Neural progenitor cell (in vitro differentiated cells): ENCODE measurements around the gene ACYP1. TPM values are rescaled to one million over a fixed set of nuclear protein-coding genes. Genes with fewer than 3 reads are reported as not detected.
A peak's percentile ranks its signal among the peaks of the same experiment; 100 is the strongest.

Source experiments
- DNase-seq: peaks from one replicate; pipeline ENCODE4 v3.0.0-alpha.2; 2016; ENCODE audit warnings: low spot score
- H2AFZ ChIP-seq: fragments of 200-600 bp; sonication (generic); replicated peaks from 2 replicates; pipeline ENCODE4 v1.6.1; 2016; ENCODE audit warnings: antibody characterized with exemption
- H3F3A ChIP-seq: fragments of 200-600 bp; sonication (generic); 2 replicates; pipeline ENCODE4 v1.6.1; 2016; ENCODE audit warnings: antibody characterized with exemption, low read depth
- H3K27ac ChIP-seq: fragments of 200-600 bp; sonication (generic); 2 replicates; pipeline ENCODE4 v1.5.1; 2016; ENCODE audit warnings: mild to moderate bottlenecking
- H3K27me3 ChIP-seq: fragments of 200-600 bp; sonication (generic); 2 replicates; pipeline ENCODE4 v1.6.1; 2016; ENCODE audit warnings: mild to moderate bottlenecking, moderate library complexity
- H3K36me3 ChIP-seq: fragments of 200-600 bp; sonication (generic); 2 replicates; pipeline ENCODE4 v1.5.1; 2016
- H3K4me1 ChIP-seq: fragments of 200-600 bp; sonication (generic); 2 replicates; pipeline ENCODE4 v1.6.1; 2016; ENCODE audit warnings: mixed run types
- H3K4me2 ChIP-seq: fragments of 200-600 bp; sonication (generic); 2 replicates; pipeline ENCODE4 v1.6.1; 2016
- H3K4me3 ChIP-seq: fragments of 200-600 bp; sonication (generic); 2 replicates; pipeline ENCODE4 v1.5.1; 2016
- H3K79me2 ChIP-seq: fragments of 200-600 bp; sonication (generic); 2 replicates; pipeline ENCODE4 v1.6.1; 2016; ENCODE audit warnings: low read depth
- H3K9ac ChIP-seq: fragments of 200-600 bp; sonication (generic); 2 replicates; pipeline ENCODE4 v1.6.1; 2016
- H3K9me3 ChIP-seq: fragments of 200-600 bp; sonication (generic); 2 replicates; pipeline ENCODE4 v1.5.1; 2016; ENCODE audit warnings: low read depth
- H4K20me1 ChIP-seq: fragments of 200-600 bp; sonication (generic); 2 replicates; pipeline ENCODE4 v1.6.1; 2016; ENCODE audit warnings: low read depth
- H3K27ac Mint-ChIP-seq: 3 replicates; pipeline ENCODE4 v1.8.0; 2021; ENCODE audit warnings: mixed read lengths
- H3K27me3 Mint-ChIP-seq: 2 replicates; pipeline ENCODE4 v1.8.0; 2022; ENCODE audit warnings: low read depth, mild to moderate bottlenecking, inconsistent platforms, moderate library complexity, mixed read lengths; ENCODE audit not compliant: insufficient read depth
- H3K36me3 Mint-ChIP-seq: 3 replicates; pipeline ENCODE4 v1.8.0; 2021; ENCODE audit warnings: mixed read lengths
- H3K4me1 Mint-ChIP-seq: 3 replicates; pipeline ENCODE4 v1.8.0; 2021; ENCODE audit warnings: mixed read lengths
- H3K4me3 Mint-ChIP-seq: 3 replicates; pipeline ENCODE4 v1.8.0; 2021; ENCODE audit warnings: mild to moderate bottlenecking, moderate library complexity, mixed read lengths
- H3K9me3 Mint-ChIP-seq: 3 replicates; pipeline ENCODE4 v1.8.0; 2020; ENCODE audit warnings: mixed read lengths
- EZH2 ChIP-seq: fragments of 200-600 bp; sonication (generic); IDR thresholded peaks from 2 replicates; pipeline ENCODE4 v1.6.1; 2017; ENCODE audit warnings: antibody characterized with exemption, mild to moderate bottlenecking, moderate library complexity
- EZH2phosphoT487 ChIP-seq: fragments of 200-600 bp; sonication (generic); IDR thresholded peaks from 2 replicates; pipeline ENCODE4 v1.6.1; 2017; ENCODE audit warnings: antibody characterized with exemption
- total RNA-seq: library from RNA; depleted of rRNA; stranded (reverse); fragments of >200 nt; gene quantifications from 2 replicates; pipeline ENCODE4 v1.2.3, GENCODE V29; 2015; ENCODE audit warnings: low replicate concordance
- TF ChIP-seq, protein P1 (sequence below): fragments of 200-600 bp; sonication (generic); IDR thresholded peaks from 2 replicates; pipeline ENCODE4 v1.5.1; 2017; ENCODE audit warnings: antibody characterized with exemption, mild to moderate bottlenecking

The ACYP1 gene
- total RNA-seq, 1 donor from 2014 or later = 43.1 TPM

DNA sequence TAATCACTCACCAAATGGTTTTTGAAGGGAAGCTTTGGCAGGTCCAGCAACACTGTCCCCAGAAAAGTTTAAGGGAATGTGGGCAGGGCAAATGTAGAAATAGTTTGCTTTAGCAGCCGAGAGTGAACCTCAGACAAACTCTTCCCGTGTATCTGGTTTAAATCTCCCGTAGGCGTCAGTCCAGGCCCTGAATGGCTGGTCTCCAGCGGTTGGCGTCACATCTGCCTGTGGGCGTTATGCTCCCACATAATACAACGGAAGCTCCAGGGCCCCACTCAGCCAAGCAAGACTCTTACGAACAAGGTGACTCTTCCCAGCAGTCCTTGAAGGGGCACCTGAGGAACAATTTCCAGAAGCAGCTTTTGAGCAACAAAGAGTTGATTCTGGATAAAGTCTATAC lies 6.6 kb upstream of the ACYP1 start:
- Mint-ChIP-seq H3K27ac (no peak overlapping the region), H3K27me3 (peaks cover 2% of the 10 kb centered on the region), H3K4me1 (peaks cover 2% of the 10 kb centered on the region), H3K9me3 (no peaks in the 10 kb centered on the region), H3K4me3 (no peak overlapping the region), H3K36me3 (no peaks in the 10 kb centered on the region)
- TF ChIP-seq, protein P1, sequence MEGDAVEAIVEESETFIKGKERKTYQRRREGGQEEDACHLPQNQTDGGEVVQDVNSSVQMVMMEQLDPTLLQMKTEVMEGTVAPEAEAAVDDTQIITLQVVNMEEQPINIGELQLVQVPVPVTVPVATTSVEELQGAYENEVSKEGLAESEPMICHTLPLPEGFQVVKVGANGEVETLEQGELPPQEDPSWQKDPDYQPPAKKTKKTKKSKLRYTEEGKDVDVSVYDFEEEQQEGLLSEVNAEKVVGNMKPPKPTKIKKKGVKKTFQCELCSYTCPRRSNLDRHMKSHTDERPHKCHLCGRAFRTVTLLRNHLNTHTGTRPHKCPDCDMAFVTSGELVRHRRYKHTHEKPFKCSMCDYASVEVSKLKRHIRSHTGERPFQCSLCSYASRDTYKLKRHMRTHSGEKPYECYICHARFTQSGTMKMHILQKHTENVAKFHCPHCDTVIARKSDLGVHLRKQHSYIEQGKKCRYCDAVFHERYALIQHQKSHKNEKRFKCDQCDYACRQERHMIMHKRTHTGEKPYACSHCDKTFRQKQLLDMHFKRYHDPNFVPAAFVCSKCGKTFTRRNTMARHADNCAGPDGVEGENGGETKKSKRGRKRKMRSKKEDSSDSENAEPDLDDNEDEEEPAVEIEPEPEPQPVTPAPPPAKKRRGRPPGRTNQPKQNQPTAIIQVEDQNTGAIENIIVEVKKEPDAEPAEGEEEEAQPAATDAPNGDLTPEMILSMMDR = no peak
- TF ChIP-seq EZH2 (no peak), EZH2phosphoT487 (no peak)
- no peak overlapping the region for H2AFZ ChIP-seq
- no peaks in the 10 kb centered on the region for H4K20me1 ChIP-seq
- H3K36me3 ChIP-seq = no peaks in the 10 kb centered on the region
- H3K4me3 ChIP-seq = no peak overlapping the region
- peaks cover 20% of the 10 kb centered on the region for H3K27me3 ChIP-seq
- no peaks in the 10 kb centered on the region for H3K9me3 ChIP-seq
- no peak overlapping the region for H3K27ac ChIP-seq
- H3K79me2 ChIP-seq = no peaks in the 10 kb centered on the region
- no peak for DNase-seq
- H3K9ac ChIP-seq = no peak overlapping the region
- H3K4me1 ChIP-seq = peaks cover 12% of the 10 kb centered on the region
- peaks cover 8% of the 10 kb centered on the region for H3F3A ChIP-seq
- peak overlapping the region; percentile 92 for H3K4me2 ChIP-seq

DNA sequence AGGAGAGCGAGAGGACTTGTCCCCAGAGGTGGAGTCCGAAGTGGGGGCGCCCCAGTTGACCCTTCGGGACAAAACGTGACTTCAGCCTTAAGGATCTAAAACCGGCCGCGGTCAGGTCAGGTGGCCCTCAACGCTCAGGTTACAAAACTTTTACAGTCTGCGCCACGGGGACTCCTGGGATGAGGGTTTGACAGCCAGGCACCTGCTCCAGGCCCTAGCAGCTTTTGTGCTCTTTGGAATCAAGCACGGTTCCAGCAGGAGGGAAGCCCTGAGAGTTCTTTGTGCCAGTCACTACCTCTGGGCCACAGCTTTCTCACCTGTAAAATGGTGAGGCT lies 6.0 kb upstream of the ACYP1 start:
- no peak overlapping the region for H3K4me3 Mint-ChIP-seq
- no peaks in the 10 kb centered on the region for H3K36me3 ChIP-seq
- no peaks in the 10 kb centered on the region for H3K9me3 Mint-ChIP-seq
- H3K9me3 ChIP-seq = no peaks in the 10 kb centered on the region
- H3K79me2 ChIP-seq = no peaks in the 10 kb centered on the region
- H2AFZ ChIP-seq = peak overlapping the region; percentile 88
- no peak overlapping the region for H3K27ac ChIP-seq
- peak overlapping the region; percentile 97 for H3K27ac Mint-ChIP-seq
- H4K20me1 ChIP-seq = no peaks in the 10 kb centered on the region
- no peak overlapping the region for H3K9ac ChIP-seq
- H3F3A ChIP-seq = peaks cover 8% of the 10 kb centered on the region
- TF ChIP-seq EZH2 = no peak
- TF ChIP-seq, protein P1 = no peak
- TF ChIP-seq EZH2phosphoT487 = no peak
- peak overlapping the region; percentile 92 for H3K4me2 ChIP-seq
- H3K27me3 Mint-ChIP-seq = peaks cover 2% of the 10 kb centered on the region
- no peaks in the 10 kb centered on the region for H3K36me3 Mint-ChIP-seq
- peaks cover 20% of the 10 kb centered on the region for H3K27me3 ChIP-seq
- H3K4me3 ChIP-seq = peak overlapping the region; percentile 58
- H3K4me1 Mint-ChIP-seq = peaks cover 2% of the 10 kb centered on the region
- peaks cover 12% of the 10 kb centered on the region for H3K4me1 ChIP-seq
- peak; percentile 65 for DNase-seq

DNA sequence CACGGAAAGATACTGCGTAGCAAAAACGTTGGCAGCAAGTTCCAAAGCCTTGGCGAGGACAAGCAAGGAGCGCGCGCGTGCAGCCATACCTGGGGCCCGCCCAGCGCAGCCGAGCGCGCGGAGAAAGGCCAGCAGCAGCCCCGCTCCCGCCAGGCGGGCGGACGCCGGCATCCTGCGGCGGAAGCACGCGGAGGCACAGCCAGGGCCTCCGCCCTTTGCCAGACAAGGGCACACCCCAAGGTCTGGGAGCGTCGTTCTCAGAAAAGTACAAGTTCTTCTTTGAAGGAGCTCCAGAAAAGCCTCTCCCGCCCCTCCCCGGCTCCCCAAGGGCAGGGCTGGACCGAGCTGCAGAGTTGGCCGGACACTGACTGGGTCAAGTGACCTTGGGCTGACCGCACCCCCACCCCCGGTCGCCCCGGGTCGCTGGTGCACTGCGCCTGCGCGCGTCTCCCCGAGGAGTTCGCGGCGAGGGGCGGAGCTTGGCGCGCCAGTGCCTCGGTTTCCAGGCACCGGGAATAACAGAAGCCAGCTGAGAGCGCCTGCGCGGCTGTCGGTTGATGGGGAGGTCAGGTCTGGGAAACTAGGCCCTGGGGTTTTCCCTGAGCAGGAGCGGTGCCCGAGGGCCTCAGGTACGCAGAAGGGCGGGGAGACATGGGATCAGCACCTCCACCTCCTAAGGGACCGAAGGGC lies 5.4 kb upstream of the ACYP1 start, which contains the start of gene ZC2HC1C:
Gene ZC2HC1C (plus strand): TSS at position 521 of the 690 bp plus-strand sequence. CDS start 933 bp downstream, outside the sequence.
- peak; percentile 95 for DNase-seq
- H3K27ac ChIP-seq = no peak within 1 kb of the TSS
- H2AFZ ChIP-seq = peak within 1 kb of the TSS; percentile 88
- Mint-ChIP-seq H3K36me3 (no peaks in the 10 kb centered on the region), H3K4me3 (no peak within 1 kb of the TSS), H3K27me3 (peaks cover 2% of the 10 kb centered on the region), H3K9me3 (no peaks in the 10 kb centered on the region), H3K27ac (peak within 1 kb of the TSS; percentile 97), H3K4me1 (peaks cover 3% of the 10 kb centered on the region)
- no peak within 1 kb of the TSS for H3K9ac ChIP-seq
- no peaks in the 10 kb centered on the region for H3K36me3 ChIP-seq
- H3K4me1 ChIP-seq = peaks cover 12% of the 10 kb centered on the region
- peaks cover 20% of the 10 kb centered on the region for H3K27me3 ChIP-seq
- TF ChIP-seq EZH2phosphoT487 (no peak), EZH2 (no peak)
- TF ChIP-seq, protein P1 = no peak
- H3K9me3 ChIP-seq = no peaks in the 10 kb centered on the region
- H3F3A ChIP-seq = peaks cover 10% of the 10 kb centered on the region
- H4K20me1 ChIP-seq = no peaks in the 10 kb centered on the region
- peak within 1 kb of the TSS; percentile 92 for H3K4me2 ChIP-seq
- H3K79me2 ChIP-seq = no peaks in the 10 kb centered on the region
- peak within 1 kb of the TSS; percentile 58 for H3K4me3 ChIP-seq
